SU-DHL-6 (cell line): ENCODE data around the gene ATP8A2.

Source experiments
- H2AFZ ChIP-seq: fragments of 200-600 bp; sonication (generic); 2 replicates; pipeline ENCODE4 v1.6.1; 2014; ENCODE audit warnings: low read depth, mild to moderate bottlenecking, moderate library complexity, mixed read lengths, antibody characterized with exemption, low read length; ENCODE audit not compliant: severe bottlenecking
- H3F3A ChIP-seq: fragments of 200-600 bp; shearing (Covaris generic); 2 replicates; pipeline ENCODE4 v1.6.0; 2016; ENCODE audit warnings: antibody characterized with exemption, mild to moderate bottlenecking; ENCODE audit not compliant: insufficient read depth
- H3K27ac ChIP-seq: fragments of 200-600 bp; sonication (generic); 2 replicates; pipeline ENCODE4 v1.5.1; 2016; ENCODE audit warnings: low read depth, mild to moderate bottlenecking, low read length, moderate library complexity, mixed read lengths
- H3K27me3 ChIP-seq: fragments of 200-600 bp; sonication (generic), shearing (Covaris generic); 2 replicates; pipeline ENCODE4 v1.6.0; 2014; ENCODE audit warnings: mild to moderate bottlenecking, low read length
- H3K36me3 ChIP-seq: fragments of 200-600 bp; sonication (generic); 2 replicates; pipeline ENCODE4 v1.6.1; 2014; ENCODE audit warnings: mild to moderate bottlenecking, low read length, mixed read lengths
- H3K4me2 ChIP-seq: fragments of 300-600, 200-600 bp; shearing (Covaris generic), sonication (generic); 2 replicates; pipeline ENCODE4 v1.6.0; 2014; ENCODE audit warnings: low read length, low read depth, mild to moderate bottlenecking; ENCODE audit not compliant: poor library complexity, severe bottlenecking
- H3K4me3 ChIP-seq: fragments of 200-600 bp; sonication (generic); 2 replicates; pipeline ENCODE4 v1.5.1; 2014; ENCODE audit warnings: antibody characterized with exemption, low read length, mild to moderate bottlenecking, mixed read lengths; ENCODE audit not compliant: insufficient read depth, poor library complexity, severe bottlenecking
- H3K79me2 ChIP-seq: fragments of 200-600 bp; sonication (generic); 2 replicates; pipeline ENCODE4 v1.6.1; 2014; ENCODE audit warnings: mild to moderate bottlenecking, low read length, moderate library complexity; ENCODE audit not compliant: insufficient read depth
- H3K9ac ChIP-seq: fragments of 200-600 bp; sonication (generic); 2 replicates; pipeline ENCODE4 v1.7.0; 2014; ENCODE audit warnings: mild to moderate bottlenecking, low read length
- H3K9me2 ChIP-seq: fragments of 200-600 bp; sonication (generic); replicated peaks from 2 replicates; pipeline ENCODE4 v1.6.1; 2014; ENCODE audit warnings: low read length; ENCODE audit not compliant: insufficient read depth
- H3K9me3 ChIP-seq: fragments of 200-600 bp; sonication (generic); 2 replicates; pipeline ENCODE4 v1.6.1; 2014; ENCODE audit warnings: low read length, mixed read lengths; ENCODE audit not compliant: insufficient read depth
- H4K20me1 ChIP-seq: fragments of 200-600 bp; sonication (generic); 2 replicates; pipeline ENCODE4 v1.6.1; 2014; ENCODE audit warnings: low read depth, mild to moderate bottlenecking, antibody characterized with exemption, low read length, moderate library complexity, mixed read lengths
- EZH2phosphoT487 ChIP-seq: fragments of 200-600 bp; sonication (generic), shearing (Covaris generic); conservative IDR thresholded peaks from 2 replicates; pipeline ENCODE4 v1.6.1; 2018; ENCODE audit warnings: mild to moderate bottlenecking, antibody characterized with exemption, low read length, moderate library complexity, mixed read lengths
- TF ChIP-seq, protein P1 (sequence below): fragments of 200-600 bp; sonication (generic); IDR thresholded peaks from one replicate; pipeline ENCODE4 v1.5.1; 2017; ENCODE audit warnings: antibody characterized with exemption, mild to moderate bottlenecking, low read length, moderate library complexity; ENCODE audit not compliant: insufficient read depth, poor library complexity, severe bottlenecking

ATP8A2 gene

DNA sequence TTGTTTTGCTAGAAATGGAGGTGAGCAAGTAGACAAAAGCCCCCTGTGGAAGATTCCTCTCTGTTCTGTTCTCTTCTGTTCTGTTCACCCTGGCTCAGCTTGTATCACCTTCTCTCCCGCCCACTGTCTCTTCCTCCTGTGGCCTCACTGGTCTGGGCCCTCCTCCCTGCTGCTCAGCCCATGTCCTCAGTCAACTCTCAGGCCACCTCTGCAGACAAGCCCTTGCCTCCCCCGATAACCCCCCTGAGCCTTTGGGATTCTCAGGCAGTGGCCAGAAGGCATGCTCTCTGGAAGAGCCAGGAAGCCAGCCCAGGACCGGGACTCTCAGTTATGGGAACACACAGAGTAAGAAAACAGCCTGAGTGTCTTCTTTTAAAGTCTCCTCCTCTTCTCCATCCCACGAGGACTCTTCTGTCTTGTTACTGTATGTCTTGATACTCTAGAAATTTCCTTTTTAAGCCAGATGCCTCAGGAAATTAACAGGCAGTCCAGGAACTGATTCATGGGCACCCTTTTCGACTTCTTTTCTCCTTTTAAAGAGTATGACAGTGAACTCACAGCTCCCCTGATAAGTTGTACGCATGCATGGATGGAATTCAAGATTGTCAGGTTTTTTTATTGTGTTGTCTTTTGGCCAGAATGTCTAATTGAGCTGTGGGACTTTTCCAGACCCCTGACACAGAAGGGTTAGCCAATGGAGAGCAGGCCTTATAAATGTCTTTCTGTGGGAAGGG is 646.3 kb downstream of the ATP8A2 start:
- Histone ChIP-seq H3K36me3 (no peaks in the 10 kb centered on the region), H3K79me2 (no peaks in the 10 kb centered on the region), H3K4me2 (no peak overlapping the region), H4K20me1 (no peaks in the 10 kb centered on the region), H3K9ac (no peak overlapping the region), H3K27ac (no peak overlapping the region), H3F3A (no peaks in the 10 kb centered on the region), H3K4me3 (no peak overlapping the region), H3K9me2 (no peaks in the 10 kb centered on the region), H3K9me3 (no peaks in the 10 kb centered on the region), H2AFZ (no peak overlapping the region), H3K27me3 (no peaks in the 10 kb centered on the region)
- no peak for TF ChIP-seq EZH2phosphoT487
- TF ChIP-seq, protein P1, sequence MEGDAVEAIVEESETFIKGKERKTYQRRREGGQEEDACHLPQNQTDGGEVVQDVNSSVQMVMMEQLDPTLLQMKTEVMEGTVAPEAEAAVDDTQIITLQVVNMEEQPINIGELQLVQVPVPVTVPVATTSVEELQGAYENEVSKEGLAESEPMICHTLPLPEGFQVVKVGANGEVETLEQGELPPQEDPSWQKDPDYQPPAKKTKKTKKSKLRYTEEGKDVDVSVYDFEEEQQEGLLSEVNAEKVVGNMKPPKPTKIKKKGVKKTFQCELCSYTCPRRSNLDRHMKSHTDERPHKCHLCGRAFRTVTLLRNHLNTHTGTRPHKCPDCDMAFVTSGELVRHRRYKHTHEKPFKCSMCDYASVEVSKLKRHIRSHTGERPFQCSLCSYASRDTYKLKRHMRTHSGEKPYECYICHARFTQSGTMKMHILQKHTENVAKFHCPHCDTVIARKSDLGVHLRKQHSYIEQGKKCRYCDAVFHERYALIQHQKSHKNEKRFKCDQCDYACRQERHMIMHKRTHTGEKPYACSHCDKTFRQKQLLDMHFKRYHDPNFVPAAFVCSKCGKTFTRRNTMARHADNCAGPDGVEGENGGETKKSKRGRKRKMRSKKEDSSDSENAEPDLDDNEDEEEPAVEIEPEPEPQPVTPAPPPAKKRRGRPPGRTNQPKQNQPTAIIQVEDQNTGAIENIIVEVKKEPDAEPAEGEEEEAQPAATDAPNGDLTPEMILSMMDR, result no peak

DNA sequence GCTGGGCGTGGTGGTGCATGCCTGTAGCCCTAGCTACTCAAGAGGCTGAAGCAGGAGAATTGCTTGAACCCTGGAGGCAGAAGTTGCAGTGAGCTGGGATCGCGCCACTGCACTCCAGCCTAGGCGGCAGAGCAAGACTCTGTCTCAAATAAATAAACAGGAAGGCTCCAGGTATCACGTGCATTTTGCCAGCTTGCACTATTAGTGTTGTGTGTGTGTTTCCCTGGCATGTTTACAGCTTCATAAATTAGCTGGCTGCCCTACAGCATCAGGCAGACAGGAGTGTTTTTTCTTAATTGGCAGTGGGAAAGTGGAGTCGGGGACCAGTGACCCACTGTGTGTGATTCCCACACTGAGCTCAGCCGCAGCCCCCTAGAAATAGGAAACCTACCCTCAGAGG is 647.5 kb downstream of the ATP8A2 start:
- H3K36me3 ChIP-seq, result no peaks in the 10 kb centered on the region
- H3K4me2 ChIP-seq, result no peak overlapping the region
- no peak overlapping the region for H3K4me3 ChIP-seq
- no peaks in the 10 kb centered on the region for H3K79me2 ChIP-seq
- TF ChIP-seq, protein P1, result no peak
- TF ChIP-seq EZH2phosphoT487, result no peak
- no peak overlapping the region for H3K27ac ChIP-seq
- H4K20me1 ChIP-seq, result no peaks in the 10 kb centered on the region
- no peak overlapping the region for H3K9ac ChIP-seq
- no peak overlapping the region for H2AFZ ChIP-seq
- no peaks in the 10 kb centered on the region for H3K9me2 ChIP-seq
- no peaks in the 10 kb centered on the region for H3K27me3 ChIP-seq
- no peaks in the 10 kb centered on the region for H3K9me3 ChIP-seq
- no peaks in the 10 kb centered on the region for H3F3A ChIP-seq

DNA sequence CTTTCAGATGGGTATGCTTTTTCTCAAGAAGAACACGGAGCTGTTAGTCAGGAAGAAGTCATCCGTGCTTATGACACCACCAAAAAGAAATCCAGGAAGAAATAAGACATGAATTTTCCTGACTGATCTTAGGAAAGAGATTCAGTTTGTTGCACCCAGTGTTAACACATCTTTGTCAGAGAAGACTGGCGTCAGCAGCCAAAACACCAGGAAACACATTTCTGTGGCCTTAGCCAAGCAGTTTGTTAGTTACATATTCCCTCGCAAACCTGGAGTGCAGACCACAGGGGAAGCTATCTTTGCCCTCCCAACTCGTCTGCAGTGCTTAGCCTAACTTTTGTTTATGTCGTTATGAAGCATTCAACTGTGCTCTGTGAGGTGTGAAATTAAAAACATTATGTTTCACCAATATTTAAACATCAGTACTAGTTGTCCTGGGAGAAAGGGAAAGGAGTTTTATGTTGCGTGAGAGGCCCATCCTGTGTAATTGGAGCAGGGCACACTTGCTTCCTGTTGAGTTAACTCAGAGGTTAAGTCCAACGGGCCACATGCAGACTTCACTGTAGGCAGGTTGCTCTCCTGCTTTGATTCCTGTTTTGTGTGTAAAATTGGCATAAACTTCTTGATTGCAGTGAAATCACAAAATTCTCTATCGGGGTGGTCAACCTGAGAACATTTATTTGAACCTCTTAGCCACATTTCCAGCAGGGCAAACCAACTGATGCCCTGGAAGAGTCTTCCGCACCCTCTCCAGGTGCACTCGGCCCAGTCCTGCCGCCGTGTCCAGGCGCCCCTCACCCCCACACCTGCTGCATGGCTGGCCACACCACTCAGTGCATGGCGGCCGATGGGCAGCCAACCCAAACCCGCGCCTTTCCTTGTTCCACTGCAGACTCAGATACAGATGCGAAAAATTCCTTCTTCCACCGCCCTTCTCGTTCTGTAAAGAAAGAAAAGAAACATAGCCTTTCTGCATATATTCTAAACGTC is 648.4 kb downstream of the ATP8A2 start:
- no peaks in the 10 kb centered on the region for H3K27me3 ChIP-seq
- H3K79me2 ChIP-seq, result no peaks in the 10 kb centered on the region
- H3K4me3 ChIP-seq, result no peak overlapping the region
- H3K4me2 ChIP-seq, result no peak overlapping the region
- no peaks in the 10 kb centered on the region for H4K20me1 ChIP-seq
- H2AFZ ChIP-seq, result no peak overlapping the region
- no peak overlapping the region for H3K27ac ChIP-seq
- no peak overlapping the region for H3K9ac ChIP-seq
- no peaks in the 10 kb centered on the region for H3K36me3 ChIP-seq
- no peaks in the 10 kb centered on the region for H3K9me2 ChIP-seq
- H3K9me3 ChIP-seq, result no peaks in the 10 kb centered on the region
- H3F3A ChIP-seq, result no peaks in the 10 kb centered on the region
- TF ChIP-seq EZH2phosphoT487, result no peak
- TF ChIP-seq, protein P1, result no peak
